Measurements from ENCODE around the gene R3HDM1.

GRCh38 chr2:135557530-135557929 is 26.2 kb downstream of the R3HDM1 start:
- TF ChIP-seq CEBPB (IDR thresholded peaks at IDR 0.05) (no peak), MAZ (IDR thresholded peaks at IDR 0.05; ENCODE audit: borderline replicate concordance, low read depth, low read length) (no peak)

Measured in A549 (cell line).